OCI-LY3 (cell line): ENCODE data around the gene ARHGAP26.

Source experiments
- H2AFZ ChIP-seq: fragments of 200-600, 300-600 bp; shearing (Covaris generic); 2 replicates; pipeline ENCODE4 v1.6.0; 2014; ENCODE audit warnings: antibody characterized with exemption, low read depth, low read length
- H3K27ac ChIP-seq: fragments of 200-600, 300-600 bp; sonication (generic); 2 replicates; pipeline ENCODE4 v1.5.1; 2014; ENCODE audit warnings: mild to moderate bottlenecking, low read length, moderate library complexity, mixed read lengths
- H3K27me3 ChIP-seq: fragments of 200-600, 300-600 bp; sonication (generic); 2 replicates; pipeline ENCODE4 v1.6.1; 2014; ENCODE audit warnings: low read depth, low read length, mixed read lengths
- H3K36me3 ChIP-seq: fragments of 200-600, 300-600 bp; sonication (generic); replicated peaks from 2 replicates; pipeline ENCODE3; 2014; ENCODE audit warnings: low read depth, low read length, mixed read lengths
- H3K4me1 ChIP-seq: fragments of 300-600, 200-600 bp; sonication (generic); 2 replicates; pipeline ENCODE4 v1.6.1; 2014; ENCODE audit warnings: low read length, mixed read lengths
- H3K4me2 ChIP-seq: fragments of 200-600, 300-600 bp; sonication (generic); 2 replicates; pipeline ENCODE4 v1.6.1; 2014; ENCODE audit warnings: low read length, mixed read lengths
- H3K4me3 ChIP-seq: fragments of 300-600, 200-600 bp; sonication (generic); 2 replicates; pipeline ENCODE4 v1.5.1; 2014; ENCODE audit warnings: antibody characterized with exemption, mild to moderate bottlenecking, low read length, moderate library complexity
- H3K79me2 ChIP-seq: fragments of 300-600, 200-600 bp; shearing (Covaris generic); 2 replicates; pipeline ENCODE4 v1.6.1; 2014; ENCODE audit warnings: mild to moderate bottlenecking, low read length, mixed read lengths
- H3K9ac ChIP-seq: fragments of 300-600, 200-600 bp; shearing (Covaris generic); 2 replicates; pipeline ENCODE4 v1.6.0; 2014; ENCODE audit warnings: mild to moderate bottlenecking, low read length, moderate library complexity
- H3K9me3 ChIP-seq: fragments of 200-600, 300-600 bp; shearing (Covaris generic); 2 replicates; pipeline ENCODE4 v1.6.1; 2014; ENCODE audit warnings: low read length, mixed read lengths; ENCODE audit not compliant: insufficient read depth
- H4K20me1 ChIP-seq: fragments of 200-600, 300-600 bp; sonication (generic); 2 replicates; pipeline ENCODE4 v1.6.1; 2016; ENCODE audit warnings: low read length, mixed read lengths; ENCODE audit not compliant: insufficient read depth
- EZH2phosphoT487 ChIP-seq: fragments of 200-600 bp; shearing (Covaris generic); IDR thresholded peaks from 2 replicates; pipeline ENCODE4 v1.6.1; 2018; ENCODE audit warnings: antibody characterized with exemption, mixed run types, low read depth
- TF ChIP-seq, protein P1 (sequence below): fragments of 200-600, 300-600 bp; sonication (generic); IDR thresholded peaks from 2 replicates; pipeline ENCODE4 v1.5.1; 2014; ENCODE audit warnings: antibody characterized with exemption, low read length, low read depth

Gene ARHGAP26

DNA sequence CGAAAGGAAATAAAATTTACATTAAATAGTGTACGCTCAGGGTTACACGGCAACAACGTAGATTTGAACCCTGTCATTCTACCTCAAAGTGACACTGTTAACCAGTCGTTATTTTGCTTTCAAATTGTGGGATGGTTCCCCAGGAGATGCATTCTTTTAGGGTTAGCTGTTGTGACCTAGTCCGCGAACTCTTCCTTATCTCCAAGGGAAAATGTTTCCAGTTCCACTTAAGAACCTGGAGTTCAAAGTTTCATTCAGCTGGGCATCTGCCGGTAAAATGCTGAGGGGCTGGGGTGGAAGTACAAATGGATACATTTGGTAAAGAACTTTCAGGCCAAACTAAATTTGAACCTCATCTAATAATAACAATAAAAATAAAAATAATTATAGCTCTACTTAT, 368.7 kb downstream of the ARHGAP26 start:
- no peak for TF ChIP-seq EZH2phosphoT487
- TF ChIP-seq, protein P1, sequence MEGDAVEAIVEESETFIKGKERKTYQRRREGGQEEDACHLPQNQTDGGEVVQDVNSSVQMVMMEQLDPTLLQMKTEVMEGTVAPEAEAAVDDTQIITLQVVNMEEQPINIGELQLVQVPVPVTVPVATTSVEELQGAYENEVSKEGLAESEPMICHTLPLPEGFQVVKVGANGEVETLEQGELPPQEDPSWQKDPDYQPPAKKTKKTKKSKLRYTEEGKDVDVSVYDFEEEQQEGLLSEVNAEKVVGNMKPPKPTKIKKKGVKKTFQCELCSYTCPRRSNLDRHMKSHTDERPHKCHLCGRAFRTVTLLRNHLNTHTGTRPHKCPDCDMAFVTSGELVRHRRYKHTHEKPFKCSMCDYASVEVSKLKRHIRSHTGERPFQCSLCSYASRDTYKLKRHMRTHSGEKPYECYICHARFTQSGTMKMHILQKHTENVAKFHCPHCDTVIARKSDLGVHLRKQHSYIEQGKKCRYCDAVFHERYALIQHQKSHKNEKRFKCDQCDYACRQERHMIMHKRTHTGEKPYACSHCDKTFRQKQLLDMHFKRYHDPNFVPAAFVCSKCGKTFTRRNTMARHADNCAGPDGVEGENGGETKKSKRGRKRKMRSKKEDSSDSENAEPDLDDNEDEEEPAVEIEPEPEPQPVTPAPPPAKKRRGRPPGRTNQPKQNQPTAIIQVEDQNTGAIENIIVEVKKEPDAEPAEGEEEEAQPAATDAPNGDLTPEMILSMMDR = no peak
- H3K9me3 ChIP-seq = no peaks in the 10 kb centered on the region
- H3K27me3 ChIP-seq = no peaks in the 10 kb centered on the region
- no peak overlapping the region for H3K4me2 ChIP-seq
- no peak overlapping the region for H3K9ac ChIP-seq
- no peak overlapping the region for H2AFZ ChIP-seq
- no peaks in the 10 kb centered on the region for H4K20me1 ChIP-seq
- H3K79me2 ChIP-seq = no peaks in the 10 kb centered on the region
- no peak overlapping the region for H3K27ac ChIP-seq
- H3K4me1 ChIP-seq = peaks cover 13% of the 10 kb centered on the region
- H3K4me3 ChIP-seq = no peak overlapping the region
- no peaks in the 10 kb centered on the region for H3K36me3 ChIP-seq

DNA sequence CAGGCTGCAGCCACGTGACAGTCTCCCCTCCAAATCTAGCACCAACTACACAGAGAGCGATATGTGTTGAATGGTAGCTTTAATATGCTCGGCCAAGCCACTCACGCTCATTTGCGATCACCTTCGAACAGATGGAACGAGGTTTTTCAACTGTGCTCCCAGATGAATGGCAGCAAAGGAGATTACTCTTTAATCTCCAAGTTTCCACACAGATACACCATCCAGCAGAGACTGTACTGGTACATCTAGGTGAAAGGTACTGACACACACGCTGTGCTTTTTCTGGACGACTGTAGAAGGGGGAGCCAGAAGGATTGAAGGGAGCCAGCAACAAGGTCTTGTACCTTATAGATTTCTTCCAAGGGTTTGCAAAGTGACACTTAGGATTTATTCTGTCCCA, 369.4 kb downstream of the ARHGAP26 start:
- TF ChIP-seq, protein P1 = no peak
- TF ChIP-seq EZH2phosphoT487 = no peak
- no peaks in the 10 kb centered on the region for H4K20me1 ChIP-seq
- H3K9me3 ChIP-seq = no peaks in the 10 kb centered on the region
- no peak overlapping the region for H3K4me3 ChIP-seq
- H3K36me3 ChIP-seq = no peaks in the 10 kb centered on the region
- H3K4me2 ChIP-seq = no peak overlapping the region
- no peak overlapping the region for H3K27ac ChIP-seq
- peaks cover 11% of the 10 kb centered on the region for H3K4me1 ChIP-seq
- no peak overlapping the region for H2AFZ ChIP-seq
- no peaks in the 10 kb centered on the region for H3K27me3 ChIP-seq
- H3K79me2 ChIP-seq = no peaks in the 10 kb centered on the region
- H3K9ac ChIP-seq = no peak overlapping the region

DNA sequence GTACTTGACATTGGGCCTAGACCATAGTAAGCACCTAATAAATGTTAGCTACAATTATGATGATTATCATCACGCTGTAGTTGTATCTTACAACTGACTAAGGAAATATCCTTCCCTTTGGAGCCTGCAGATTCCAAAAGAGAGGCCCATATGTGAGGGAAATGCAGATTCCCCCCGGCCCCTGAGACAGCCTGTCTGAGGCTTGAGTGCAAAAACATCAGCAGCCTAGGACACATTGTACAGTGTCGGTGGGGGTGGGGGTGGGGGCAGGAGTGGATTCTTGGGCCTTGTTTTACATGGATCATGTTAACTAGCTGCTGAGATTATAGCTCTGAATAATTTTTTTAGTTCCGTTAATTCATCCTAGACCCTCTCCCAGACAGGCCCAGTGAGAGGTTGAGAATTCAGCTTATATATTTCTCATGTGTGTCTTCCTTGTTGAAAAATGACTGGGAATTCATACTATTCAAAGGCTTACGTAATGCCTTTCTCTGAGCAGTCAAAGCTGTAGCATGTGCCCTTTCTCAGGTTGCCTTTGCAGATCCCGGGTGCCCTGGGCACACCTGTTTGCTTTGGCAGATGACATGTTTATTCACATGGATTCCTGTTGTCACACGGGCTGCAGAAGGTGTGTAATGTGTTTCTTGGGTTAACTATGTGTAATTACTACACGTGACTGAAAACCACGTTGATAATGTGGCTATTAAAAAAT, 370.5 kb downstream of the ARHGAP26 start:
- Histone ChIP-seq H2AFZ (no peak overlapping the region; the same call in 1 of the 2 replicates), H3K79me2 (no peaks in the 10 kb centered on the region), H3K4me1 (peaks cover under 1% of the 10 kb centered on the region; the same call in 1 of the 2 replicates), H4K20me1 (no peaks in the 10 kb centered on the region), H3K9me3 (no peaks in the 10 kb centered on the region), H3K27ac (no peak overlapping the region), H3K4me2 (no peak overlapping the region), H3K27me3 (no peaks in the 10 kb centered on the region), H3K9ac (no peak overlapping the region), H3K4me3 (no peak overlapping the region), H3K36me3 (no peaks in the 10 kb centered on the region)
- TF ChIP-seq EZH2phosphoT487 = no peak
- TF ChIP-seq, protein P1 = no peak

DNA sequence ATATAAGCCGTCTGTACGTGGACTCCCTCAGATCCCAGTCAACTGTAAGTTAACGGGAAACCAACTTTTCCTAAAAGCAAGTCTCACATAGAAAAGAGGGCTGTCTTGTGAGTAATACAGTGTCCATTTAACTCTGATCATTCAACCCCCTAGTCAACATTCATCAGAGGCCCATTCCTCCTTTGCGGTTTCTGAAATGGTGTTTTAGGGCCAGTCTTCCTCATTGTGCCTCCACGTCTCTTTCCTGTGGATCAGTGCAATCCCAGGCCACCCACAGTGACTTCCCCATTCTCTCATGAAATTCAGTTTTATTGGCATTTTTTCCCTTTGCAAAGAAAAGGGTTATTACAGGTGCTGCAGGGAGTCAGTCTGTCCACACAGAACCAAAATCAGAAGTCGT, 371.5 kb downstream of the ARHGAP26 start:
- Histone ChIP-seq H4K20me1 (no peaks in the 10 kb centered on the region), H3K36me3 (no peaks in the 10 kb centered on the region), H3K4me2 (no peak overlapping the region), H3K27ac (no peak overlapping the region), H3K9me3 (no peaks in the 10 kb centered on the region), H3K4me3 (no peak overlapping the region), H3K79me2 (no peaks in the 10 kb centered on the region), H2AFZ (no peak overlapping the region), H3K9ac (no peak overlapping the region), H3K4me1 (no peaks in the 10 kb centered on the region), H3K27me3 (no peaks in the 10 kb centered on the region)
- TF ChIP-seq EZH2phosphoT487 = no peak
- TF ChIP-seq, protein P1 = no peak
